Activated CD8-positive, alpha-beta memory T cell treated with anti-CD3 and anti-CD28 coated beads, Interleukin-2, amount 50 U/mL, for 24 hours (primary cell): ENCODE results near the gene LPCAT1.
"Not testable (repeated sequence)": the region's sequence is repeated elsewhere in the genome, so short reads cannot be mapped to it uniquely, and the experiment has no call there.

ENCODE experiments used
- DNase-seq: peaks from one replicate; pipeline ENCODE4 v3.0.0-alpha.2; 2020; ENCODE audit errors: extremely low read depth

LPCAT1 gene

GRCh38 chr5:1509346-1510085 is 14.2 kb downstream of the LPCAT1 start:
- no peak for DNase-seq

GRCh38 chr5:1508659-1509290 is 15.0 kb downstream of the LPCAT1 start:
- no peak for DNase-seq

DNA sequence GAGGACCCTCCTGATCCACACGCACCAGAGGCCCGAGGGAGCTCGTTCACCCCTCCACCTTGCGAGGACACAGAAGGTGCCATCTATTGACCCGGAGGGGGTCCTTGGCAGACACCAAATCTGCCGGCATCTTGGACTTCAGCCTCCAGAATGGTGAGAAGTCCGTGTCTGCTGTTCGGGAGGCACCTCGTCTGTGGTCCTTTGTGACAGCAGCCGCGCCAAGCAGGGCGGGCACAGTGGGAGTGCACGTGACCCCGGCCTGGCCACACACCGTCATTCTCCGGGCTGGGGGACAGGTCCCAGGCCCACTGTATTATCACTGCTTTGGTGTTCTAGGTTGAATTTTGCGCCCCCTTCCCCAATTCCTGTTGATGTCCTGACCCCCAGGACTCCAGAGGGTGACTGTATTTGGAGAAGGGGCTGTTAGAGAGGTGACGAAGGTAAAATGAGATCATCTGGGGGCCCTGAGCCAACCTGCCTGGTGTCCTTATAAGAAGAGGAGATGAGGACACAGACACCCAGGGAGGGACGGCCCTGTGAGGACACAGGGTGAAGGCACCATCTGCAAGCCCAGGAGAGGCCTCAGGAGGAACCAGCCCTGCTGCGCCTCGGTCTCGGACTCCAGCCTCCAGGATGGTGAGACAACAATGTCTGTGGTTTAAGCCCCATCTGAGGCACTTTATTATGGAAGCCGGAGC is 15.7 kb downstream of the LPCAT1 start:
- no peak for DNase-seq

GRCh38 chr5:1507457-1507856 is 16.3 kb downstream of the LPCAT1 start:
- no peak for DNase-seq

DNA sequence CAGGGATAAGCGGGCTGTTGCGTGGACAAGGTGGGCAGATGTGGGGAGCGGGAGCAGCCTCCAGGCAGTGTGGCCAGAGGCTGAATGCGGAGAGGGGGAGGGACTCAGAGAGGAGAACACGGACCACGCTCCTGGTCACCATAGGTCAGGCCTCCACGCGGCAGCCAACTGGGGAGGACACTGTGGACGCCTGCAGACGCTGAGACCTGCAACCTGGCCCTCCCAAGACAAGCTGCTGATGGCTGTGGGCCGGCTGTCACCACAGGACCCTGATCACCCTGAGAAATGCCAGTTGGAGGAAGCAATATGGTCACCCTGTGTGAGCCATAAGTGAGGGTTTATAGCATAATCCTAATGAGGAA is 16.8 kb downstream of the LPCAT1 start:
- DNase-seq: no peak

- no peak for DNase-seq
Measured at GRCh38 chr5:1506242-1507013, 17.3 kb downstream of the LPCAT1 start.

- no peak for DNase-seq
Measured at GRCh38 chr5:1505506-1506241, 18.1 kb downstream of the LPCAT1 start.

GRCh38 chr5:1505089-1505488 is 18.7 kb downstream of the LPCAT1 start:
- not testable (repeated sequence) for DNase-seq

DNA sequence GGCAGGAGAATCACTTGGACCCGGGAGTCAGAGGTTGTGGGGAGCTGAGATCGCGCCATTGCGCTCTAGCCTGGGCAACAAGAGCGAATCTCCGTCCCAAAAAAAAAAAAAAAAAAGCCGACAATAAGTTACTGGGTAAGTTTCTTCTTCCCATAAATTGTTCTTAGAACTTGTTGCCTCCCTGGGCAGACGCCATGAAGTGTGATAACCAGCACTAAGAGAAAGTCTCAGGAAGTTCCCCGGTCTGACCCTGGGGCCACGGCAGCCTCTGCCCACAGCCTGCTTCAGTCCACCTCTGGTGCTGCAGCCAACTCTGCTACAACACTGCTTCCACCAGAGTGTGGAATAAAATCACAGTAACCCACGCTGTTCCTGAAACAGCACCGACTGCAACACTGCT is 19.1 kb downstream of the LPCAT1 start:
- DNase-seq: no peak

DNA sequence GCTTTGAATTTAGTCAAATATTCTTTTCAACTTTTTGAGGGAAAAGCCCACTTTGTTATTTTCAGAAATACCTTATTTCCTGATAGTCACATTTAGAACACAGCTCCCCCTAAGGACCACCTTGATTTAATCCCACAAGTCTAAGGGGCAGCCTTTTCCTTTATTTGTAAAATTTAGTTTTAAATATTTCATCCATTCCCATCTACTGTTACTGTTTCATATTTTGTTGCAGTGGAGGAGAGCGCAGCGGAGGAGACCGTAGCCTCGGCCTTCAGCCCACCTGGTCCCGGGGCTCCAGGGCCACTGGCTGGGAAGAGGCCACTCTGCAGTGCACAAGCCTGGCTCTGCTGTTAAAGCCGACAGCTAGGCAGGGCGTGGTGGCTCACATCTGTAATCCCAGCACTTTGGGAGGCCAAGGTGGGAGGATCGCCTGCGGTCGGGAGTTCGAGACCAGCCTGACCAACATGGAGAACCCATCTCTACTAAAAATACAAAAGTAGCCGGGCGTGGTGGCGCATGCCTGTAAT is 19.6 kb downstream of the LPCAT1 start:
- no peak for DNase-seq

GRCh38 chr5:1503241-1504068 is 20.3 kb downstream of the LPCAT1 start:
- no peak for DNase-seq

GRCh38 chr5:1502737-1503120 is 21.0 kb downstream of the LPCAT1 start:
- DNase-seq: no peak

DNA sequence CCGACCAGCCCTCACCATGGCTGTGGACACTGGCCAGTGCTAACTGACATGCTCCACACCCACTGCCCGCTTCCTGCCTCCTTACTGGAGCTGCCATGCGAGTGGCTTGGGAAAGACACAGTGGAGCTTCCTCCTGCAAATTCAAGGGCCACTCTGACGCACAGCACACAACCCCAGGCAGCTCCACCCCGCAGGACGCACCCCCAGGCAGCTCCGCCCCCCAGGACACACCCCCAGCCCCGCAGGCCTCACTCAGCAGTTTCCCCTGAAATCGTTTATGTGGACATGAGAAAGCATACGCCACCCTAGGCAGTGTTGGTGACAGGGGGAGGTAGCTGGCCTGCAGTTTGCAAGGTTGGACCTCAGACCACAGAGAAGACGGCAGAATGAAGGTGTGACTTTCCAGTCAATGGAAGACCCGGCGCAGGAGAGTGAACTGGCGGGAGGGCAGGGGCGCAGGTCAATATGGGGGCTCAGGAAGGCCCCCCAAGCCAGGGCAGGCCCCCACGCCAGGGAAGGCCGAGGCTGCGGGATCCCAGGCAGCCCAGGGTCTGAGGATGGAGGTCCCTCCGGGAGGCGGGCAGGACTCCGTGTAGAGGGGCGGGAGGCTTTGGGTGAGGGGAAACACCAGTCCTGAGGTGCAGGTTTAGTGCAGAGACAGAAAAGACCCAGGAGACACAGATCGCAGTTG is 21.6 kb downstream of the LPCAT1 start:
- no peak for DNase-seq

GRCh38 chr5:1501372-1502045 is 22.3 kb downstream of the LPCAT1 start:
- DNase-seq: no peak

DNA sequence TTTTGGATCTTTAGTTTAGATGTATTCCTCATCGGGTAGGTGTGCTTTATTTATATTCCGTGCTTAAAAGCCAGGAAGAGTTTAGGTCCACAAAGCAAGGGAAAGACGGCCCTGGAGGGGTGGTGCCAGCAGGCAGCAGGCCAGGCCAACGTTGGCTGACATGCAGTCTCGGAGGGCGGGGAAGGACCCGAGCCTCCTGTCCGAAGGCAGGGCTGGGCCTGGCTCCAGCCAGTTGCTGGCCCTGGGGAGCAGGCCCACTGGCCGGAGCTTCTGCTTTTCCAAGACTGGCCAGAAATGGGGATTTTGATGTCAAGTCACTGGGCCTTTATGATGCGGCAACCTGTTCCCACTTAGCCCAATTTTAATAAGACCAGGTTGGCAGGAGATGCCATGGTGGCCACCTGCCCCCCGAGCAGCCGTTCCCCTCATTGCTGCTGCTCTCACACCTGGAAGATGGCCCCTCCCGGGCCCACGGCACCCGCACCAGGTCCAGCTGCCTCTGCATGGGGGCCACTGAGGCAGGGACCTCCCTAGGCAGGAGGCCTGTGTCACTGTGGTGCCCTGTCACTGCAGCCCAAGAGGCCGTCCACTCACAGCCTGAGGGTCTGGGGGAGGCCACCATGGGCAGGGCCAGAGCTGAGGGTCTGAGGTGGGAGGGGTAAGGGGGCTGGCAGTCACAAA is 23.2 kb downstream of the LPCAT1 start:
- no peak for DNase-seq

DNA sequence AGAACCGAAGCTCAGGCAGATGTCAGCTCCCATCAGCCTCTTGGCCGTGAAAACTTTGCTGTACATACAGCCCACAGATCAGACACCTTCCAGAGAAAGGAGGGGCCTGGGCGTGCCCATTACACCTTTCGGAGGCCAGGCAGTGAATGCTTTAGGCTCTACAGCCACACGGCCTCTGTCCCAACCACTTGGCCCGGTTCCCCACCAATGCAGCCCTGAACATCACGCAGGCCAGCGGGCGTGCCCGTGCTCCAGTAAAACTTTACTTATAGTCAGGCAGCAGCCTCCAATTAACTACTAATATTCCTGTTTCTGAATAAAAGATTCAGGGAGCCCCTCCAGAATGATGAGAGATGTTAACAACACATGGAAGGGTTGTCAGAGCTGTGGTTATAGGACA is 23.9 kb downstream of the LPCAT1 start:
- no peak for DNase-seq

GRCh38 chr5:1498623-1499416 is 24.9 kb downstream of the LPCAT1 start:
- DNase-seq: no peak
